NCI-H446 (cell line): ENCODE measurements around the gene SNCA.
A peak's percentile ranks its signal among the peaks of the same experiment; 100 is the strongest.

Experiments used
- DNase-seq, 2 experiments: peaks; one replicate each; lab custom pipeline; 2025; lab: John Stamatoyannopoulos, UW

Gene SNCA

GRCh38 chr4:89707467-89707866 lies 129.5 kb downstream of the SNCA start:
- DNase-seq: no peak

- DNase-seq: peak in 1 of 2 experiments; percentile 58
Measured at GRCh38 chr4:89704651-89705395, 132.1 kb downstream of the SNCA start.

GRCh38 chr4:89703829-89704590 lies 133.0 kb downstream of the SNCA start:
- DNase-seq: peak in 1 of 2 experiments; percentile 19

- DNase-seq: no peak
Measured at GRCh38 chr4:89700766-89701423, 136.1 kb downstream of the SNCA start.

- no peak for DNase-seq
Measured at GRCh38 chr4:89685690-89686089, 151.3 kb downstream of the SNCA start.

GRCh38 chr4:89685277-89685676 lies 151.7 kb downstream of the SNCA start:
- DNase-seq: no peak

GRCh38 chr4:89684536-89684935 lies 152.4 kb downstream of the SNCA start:
- no peak for DNase-seq

- no peak for DNase-seq
Measured at GRCh38 chr4:89682808-89683207, 154.2 kb downstream of the SNCA start.

DNA sequence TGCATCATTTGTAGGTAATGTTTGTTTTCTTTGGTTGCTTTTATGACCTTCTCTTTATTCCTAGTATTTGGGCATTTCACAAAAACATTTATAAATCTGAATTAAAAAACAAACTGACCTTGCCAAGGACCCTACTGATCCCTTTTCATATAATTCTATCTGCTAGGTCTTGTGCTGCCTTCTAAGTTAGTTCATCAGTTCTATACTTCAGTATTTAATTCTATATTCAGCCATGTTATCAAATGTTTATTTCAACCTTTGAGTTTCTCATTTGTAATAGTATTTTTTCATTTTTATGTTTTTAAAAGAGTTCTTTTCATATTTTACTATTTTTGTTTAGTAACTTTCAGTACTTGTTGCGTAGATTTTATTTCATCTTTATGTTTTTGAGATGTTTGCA lies 155.3 kb downstream of the SNCA start:
- DNase-seq: no peak

- DNase-seq: no peak
Measured at GRCh38 chr4:89681219-89681618, 155.7 kb downstream of the SNCA start.

DNA sequence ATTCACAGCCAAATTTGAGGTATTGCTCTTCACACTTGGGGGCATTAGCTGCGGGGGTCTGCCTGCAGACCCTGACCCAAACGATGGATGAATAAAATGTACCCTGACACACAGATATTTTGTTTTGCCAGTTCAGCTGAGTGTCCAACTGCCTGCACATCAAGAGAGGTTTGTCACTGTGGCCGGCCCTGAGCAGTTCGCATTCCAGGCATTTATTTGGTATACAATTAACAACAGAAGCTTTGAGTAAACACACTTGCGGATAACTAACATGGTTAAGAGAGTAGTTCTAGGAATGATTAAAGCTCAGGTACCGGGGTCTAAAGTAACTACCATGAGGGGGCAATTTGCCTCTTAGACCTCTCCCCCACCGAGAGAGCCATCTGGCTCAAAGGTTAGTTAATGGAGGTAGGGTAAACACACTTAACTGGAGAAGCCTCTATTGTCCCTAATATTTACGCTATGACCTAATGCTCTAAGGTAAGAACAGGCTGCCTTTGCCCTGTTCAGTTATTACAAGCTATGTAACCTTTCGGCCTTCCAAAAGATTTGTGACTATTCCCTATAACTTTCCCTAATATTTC lies 162.0 kb downstream of the SNCA start:
- no peak for DNase-seq
